Measurements from ENCODE around the gene SLC25A6. TPM values are rescaled to one million over a fixed set of nuclear protein-coding genes. Genes with fewer than 3 reads are reported as not detected.

Gene SLC25A6
- polyA plus RNA-seq, 1 donor (not counting 4 experiments of a cell fraction or from before 2014, with no cell fraction given) = 179 TPM

- no peaks in the 10 kb centered on the region for H3K9me1 ChIP-seq (ENCODE audit: control insufficient read depth, extremely low read depth, insufficient read depth, low read length)
- no peak overlapping the region for H3K27ac ChIP-seq (ENCODE audit: control insufficient read depth, insufficient read depth, low read length)
- H3K9me3 ChIP-seq (ENCODE audit: control insufficient read depth, low read depth, low read length) = no peaks in the 10 kb centered on the region
- TF ChIP-seq EZH2 (IDR thresholded peaks at IDR 0.05; ENCODE audit: low read length) (no peak), CTCF (optimal IDR thresholded peaks at IDR 0.05 in 1 of 3, IDR thresholded peaks at IDR 0.05 in 1 of 3, conservative IDR thresholded peaks at IDR 0.05 in 1 of 3; ENCODE audit: extremely low read depth in 1 of 3, insufficient read depth in 2 of 3, low read length in 3 of 3) (no peak)
- H3K9ac ChIP-seq (ENCODE audit: control insufficient read depth, extremely low read depth, insufficient read depth, low read length) = no peak overlapping the region
- no peak overlapping the region for H3K4me2 ChIP-seq (ENCODE audit: control insufficient read depth, extremely low read depth, insufficient read depth, low read depth, low read length)
- no peaks in the 10 kb centered on the region for H3K4me1 ChIP-seq (ENCODE audit: control insufficient read depth, extremely low read depth, insufficient read depth, low read length)
- H3K36me3 ChIP-seq (ENCODE audit: control insufficient read depth in 2 of 2, extremely low read depth in 1 of 2, insufficient read depth in 2 of 2, low read length in 2 of 2) = no peaks in the 10 kb centered on the region
- no peak overlapping the region for H3K4me3 ChIP-seq (ENCODE audit: control insufficient read depth in 2 of 3, extremely low read depth in 1 of 3, insufficient read depth in 2 of 3, low read depth in 1 of 3, low read length in 3 of 3)
- no peak overlapping the region for H2AFZ ChIP-seq (ENCODE audit: control insufficient read depth, low read length)
- H4K20me1 ChIP-seq (ENCODE audit: control insufficient read depth, extremely low read depth, insufficient read depth, low read length) = no peaks in the 10 kb centered on the region
- H3K79me2 ChIP-seq (ENCODE audit: control insufficient read depth, insufficient read depth, low read length) = no peaks in the 10 kb centered on the region
- dilution Hi-C loops (cut with MboI; ENCODE audit: extremely low pct_ligation_motif_present, low sequenced_read_pairs) = no loop called here
- no peak for DNase-seq (ENCODE audit: low read depth, low spot score)
- no peak for FAIRE-seq
- no peaks in the 10 kb centered on the region for H3K27me3 ChIP-seq (ENCODE audit: control insufficient read depth, extremely low read depth, insufficient read depth, low read length)
These were observed 32.4 kb downstream of the SLC25A6 start for GRCh38 chrX:1359477-1359873.

- Histone ChIP-seq H3K27me3 (ENCODE audit: control insufficient read depth, extremely low read depth, insufficient read depth, low read length) (no peaks in the 10 kb centered on the region), H3K9ac (ENCODE audit: control insufficient read depth, extremely low read depth, insufficient read depth, low read length) (no peak overlapping the region), H3K4me2 (ENCODE audit: control insufficient read depth, extremely low read depth, insufficient read depth, low read depth, low read length) (no peak overlapping the region), H3K9me1 (ENCODE audit: control insufficient read depth, extremely low read depth, insufficient read depth, low read length) (no peaks in the 10 kb centered on the region), H3K27ac (ENCODE audit: control insufficient read depth, insufficient read depth, low read length) (no peak overlapping the region), H4K20me1 (ENCODE audit: control insufficient read depth, extremely low read depth, insufficient read depth, low read length) (no peaks in the 10 kb centered on the region), H3K79me2 (ENCODE audit: control insufficient read depth, insufficient read depth, low read length) (no peaks in the 10 kb centered on the region), H3K9me3 (ENCODE audit: control insufficient read depth, low read depth, low read length) (no peaks in the 10 kb centered on the region), H2AFZ (ENCODE audit: control insufficient read depth, low read length) (no peak overlapping the region), H3K4me1 (ENCODE audit: control insufficient read depth, extremely low read depth, insufficient read depth, low read length) (no peaks in the 10 kb centered on the region), H3K36me3 (ENCODE audit: control insufficient read depth in 2 of 2, extremely low read depth in 1 of 2, insufficient read depth in 2 of 2, low read length in 2 of 2) (no peaks in the 10 kb centered on the region), H3K4me3 (ENCODE audit: control insufficient read depth in 2 of 3, extremely low read depth in 1 of 3, insufficient read depth in 2 of 3, low read depth in 1 of 3, low read length in 3 of 3) (no peak overlapping the region)
- FAIRE-seq (no peak), DNase-seq (ENCODE audit: low read depth, low spot score) (no peak)
- dilution Hi-C loops (cut with MboI; ENCODE audit: extremely low pct_ligation_motif_present, low sequenced_read_pairs) = no loop called here
- TF ChIP-seq EZH2 (IDR thresholded peaks at IDR 0.05; ENCODE audit: low read length) (no peak), CTCF (optimal IDR thresholded peaks at IDR 0.05 in 1 of 3, IDR thresholded peaks at IDR 0.05 in 1 of 3, conservative IDR thresholded peaks at IDR 0.05 in 1 of 3; ENCODE audit: extremely low read depth in 1 of 3, insufficient read depth in 2 of 3, low read length in 3 of 3) (no peak)
These were observed 33.0 kb downstream of the SLC25A6 start for GRCh38 chrX:1358793-1359476.

Measured in keratinocyte (primary cell).